Panc1 (cell line): ENCODE measurements around the gene FBXL22. TPM values are rescaled to one million over a fixed set of nuclear protein-coding genes. Genes with fewer than 3 reads are reported as not detected.

Source experiments
- ATAC-seq: fragments of 200-7000 bp; cut with Tn5 transposase; 2 replicates; pipeline ENCODE4 v1.9.1; 2020; ENCODE audit warnings: mild to moderate bottlenecking, moderate library complexity
- BruUV-seq: library from RNA; stranded (reverse); fragments of 400-500 nt; replicated peaks from 2 replicates; lab custom pipeline; 2021; lab: Mats Ljungman, UMichigan
- CTCF ChIA-PET: fragments of 300-600 bp; sonication (Branson Sonifier 250); formaldehyde crosslinking; loops from one replicate; lab custom pipeline; 2022; ENCODE audit warnings: antibody characterized with exemption; lab: Charles Lee
- POLR2A ChIA-PET: fragments of 300-600 bp; sonication (Branson Sonifier 250); formaldehyde crosslinking; loops from one replicate; lab custom pipeline; 2022; ENCODE audit warnings: antibody characterized with exemption; lab: Charles Lee
- DNase-seq: peaks from one replicate; pipeline ENCODE4 v3.0.0-alpha.2; 2010; ENCODE audit warnings: low read depth, low spot score
- H3K27ac ChIP-seq: 2 replicates; pipeline ENCODE4 v1.5.1; 2011; ENCODE audit warnings: mild to moderate bottlenecking, low read length, inconsistent platforms
- H3K27me3 ChIP-seq: fragments of 200-500 bp; sonication (Bioruptor generic); 2 replicates; pipeline ENCODE4 v1.6.0; 2014; ENCODE audit warnings: low read length, inconsistent platforms; ENCODE audit not compliant: control insufficient read depth, insufficient read depth
- H3K36me3 ChIP-seq: fragments of 200-500 bp; sonication (Bioruptor generic); 2 replicates; pipeline ENCODE4 v1.5.1; 2014; ENCODE audit warnings: inconsistent platforms, mild to moderate bottlenecking, low read length, moderate library complexity; ENCODE audit not compliant: control insufficient read depth, insufficient read depth
- H3K4me1 ChIP-seq: 2 replicates; pipeline ENCODE4 v1.5.1; 2011; ENCODE audit warnings: inconsistent platforms, mild to moderate bottlenecking, low read length, moderate library complexity; ENCODE audit not compliant: control insufficient read depth, insufficient read depth
- H3K4me3 ChIP-seq, 2 experiments: 2 replicates each; pipeline ENCODE4 v1.5.1; 2011 to 2012; ENCODE audit warnings: low read depth in 2 of 2, low read length in 2 of 2, mild to moderate bottlenecking in 2 of 2, inconsistent platforms in 1 of 2, moderate library complexity in 1 of 2
- H3K9me3 ChIP-seq: fragments of 200-500 bp; sonication (Bioruptor generic); 2 replicates; pipeline ENCODE4 v1.5.1; 2014; ENCODE audit warnings: low read depth, mild to moderate bottlenecking, inconsistent platforms, low read length, moderate library complexity; ENCODE audit not compliant: control insufficient read depth, insufficient read depth
- CTCF ChIP-seq: fragments of 450-650 bp; IDR thresholded peaks from 2 replicates; pipeline ENCODE4 v1.5.1; 2017; ENCODE audit warnings: mild to moderate bottlenecking
- POLR2AphosphoS5 ChIP-seq: IDR thresholded peaks from 2 replicates; pipeline ENCODE4 v1.6.1; 2012; ENCODE audit warnings: mild to moderate bottlenecking, low read depth, low read length, moderate library complexity
- REST ChIP-seq, 2 experiments: IDR thresholded peaks; 2 replicates each; pipeline ENCODE4 v1.6.1; 2011 to 2012; ENCODE audit warnings: low read depth in 2 of 2, control low read depth in 1 of 2, low read length in 1 of 2, mild to moderate bottlenecking in 1 of 2, moderate library complexity in 1 of 2; ENCODE audit not compliant: insufficient read depth in 1 of 2
- SIN3A ChIP-seq: IDR thresholded peaks from 2 replicates; pipeline ENCODE4 v1.6.1; 2012; ENCODE audit warnings: low read depth, mild to moderate bottlenecking, low read length, moderate library complexity, borderline replicate concordance; ENCODE audit not compliant: insufficient read depth
- TCF7L2 ChIP-seq: IDR thresholded peaks from 2 replicates; pipeline ENCODE4 v1.6.1; 2011; ENCODE audit warnings: mild to moderate bottlenecking, low read depth, low read length, inconsistent platforms
- in situ Hi-C: cut with HindIII; loops from 2 replicates; pipeline ENCODE4 v1.10.0; 2016; ENCODE audit warnings: low sequenced_read_pairs, low pct_unique_long_range_greater_than_20kb
- intact Hi-C: fragments of 100-400 bp; cut with micrococcal nuclease; formaldehyde crosslinking; loops from one replicate; pipeline ENCODE4 v1.10.0; 2022; ENCODE audit not compliant: unreplicated experiment
- total RNA-seq: library from RNA; stranded (reverse); gene quantifications from one replicate; pipeline ENCODE4 v1.2.1, GENCODE V29; 2021; ENCODE audit not compliant: unreplicated experiment

FBXL22 gene
- total RNA-seq, 1 experiment from 2014 or later = 0.54 TPM

- BruUV-seq = no TSS peak
- no peak for ATAC-seq
- no peak for DNase-seq
- H3K27ac ChIP-seq = no peak overlapping the region
- peaks cover 2% of the 10 kb centered on the region; the same call in 1 of the 2 replicates for H3K36me3 ChIP-seq
- TF ChIP-seq TCF7L2 = no peak
- intact Hi-C loops = no loop called here
- no peak overlapping the region for H3K4me3 ChIP-seq
- H3K9me3 ChIP-seq = no peaks in the 10 kb centered on the region
- H3K27me3 ChIP-seq = no peaks in the 10 kb centered on the region
- CTCF ChIA-PET = interaction anchor here (1.7 kb wide), 1 partner anchor 459 kb away, joined by 11 read pairs; no protein-coding TSS in a partner anchor
- POLR2A ChIA-PET = no interaction called here
- H3K4me1 ChIP-seq = peaks cover 7% of the 10 kb centered on the region
- in situ Hi-C loops = no loop called here
These were observed 11.8 kb downstream of the FBXL22 start for GRCh38 chr15:63608989-63609388.

GRCh38 chr15:63609448-63609847 is 12.3 kb downstream of the FBXL22 start:
- intact Hi-C loops = no loop called here
- no peaks in the 10 kb centered on the region for H3K9me3 ChIP-seq
- in situ Hi-C loops = no loop called here
- POLR2A ChIA-PET = no interaction called here
- DNase-seq (no peak), ATAC-seq (no peak)
- CTCF ChIA-PET = interaction anchor here (0.5 to 1.7 kb wide), 9 partner anchors 58 to 526 kb away, joined by 3 to 11 read pairs (median 4); partner anchors contain the start of gene DAPK2
- TF ChIP-seq POLR2AphosphoS5 = no peak
- no peak for TF ChIP-seq CTCF
- TF ChIP-seq TCF7L2 = no peak
- no peak for TF ChIP-seq SIN3A
- no peak for TF ChIP-seq REST (IDR thresholded peaks at IDR 0.05; ENCODE audit: insufficient read depth in 1 of 2, low read depth in 2 of 2, low read length in 1 of 2)
- peaks cover 2% of the 10 kb centered on the region; the same call in 1 of the 2 replicates for H3K36me3 ChIP-seq
- peaks cover 7% of the 10 kb centered on the region for H3K4me1 ChIP-seq
- H3K27ac ChIP-seq = no peak overlapping the region
- H3K27me3 ChIP-seq = no peaks in the 10 kb centered on the region
- no peak overlapping the region for H3K4me3 ChIP-seq
- BruUV-seq = no TSS peak

GRCh38 chr15:63610209-63610841 is 13.1 kb downstream of the FBXL22 start:
- in situ Hi-C loops (no loop called here), intact Hi-C loops (loop anchor here (2.0 to 5.0 kb wide), 2 partner anchors 280 to 457 kb away; no protein-coding TSS in a partner anchor)
- ChIA-PET POLR2A (interaction anchor here (0.6 to 0.7 kb wide), 2 partner anchors 9 to 345 kb away, joined by 3 to 5 read pairs; no protein-coding TSS in a partner anchor), CTCF (interaction anchor here (0.5 to 1.7 kb wide), 12 partner anchors 14 to 525 kb away, joined by 3 to 11 read pairs (median 4); partner anchors contain the start of gene DAPK2)
- peaks cover 2% of the 10 kb centered on the region; the same call in 1 of the 2 replicates for H3K36me3 ChIP-seq
- peaks cover 7% of the 10 kb centered on the region for H3K4me1 ChIP-seq
- H3K27ac ChIP-seq = peak overlapping the region; percentile 25; the same call in 1 of the 2 replicates
- no peak overlapping the region for H3K4me3 ChIP-seq
- peak; percentile 95 for ATAC-seq
- no peaks in the 10 kb centered on the region for H3K27me3 ChIP-seq
- BruUV-seq = no TSS peak
- TF ChIP-seq TCF7L2 (no peak), SIN3A (no peak), REST (IDR thresholded peaks at IDR 0.05; ENCODE audit: insufficient read depth in 1 of 2, low read depth in 2 of 2, low read length in 1 of 2) (no peak), CTCF (peak; percentile 90)
- no peaks in the 10 kb centered on the region for H3K9me3 ChIP-seq
- DNase-seq = peak; percentile 64
